ENCODE data around the gene EIF4B. TPM values are rescaled to one million over a fixed set of nuclear protein-coding genes. Genes with fewer than 3 reads are reported as not detected.
A peak's percentile ranks its signal among the peaks of the same experiment; 100 is the strongest.

The EIF4B gene
- total RNA-seq, 1 experiment from 2014 or later = 445 TPM

GRCh38 chr12:52980096-52980649 lies 26.1 kb upstream of the EIF4B start:
- TF ChIP-seq CTCF (IDR thresholded peaks at IDR 0.05; ENCODE audit: insufficient read depth in 1 of 2, low read depth in 1 of 2, low read length in 1 of 2, severe bottlenecking in 1 of 2, unreplicated experiment in 1 of 2) = no peak
- H3K27me3 Mint-ChIP-seq (ENCODE audit: insufficient read depth, unreplicated experiment) = no peaks in the 10 kb centered on the region
- peak overlapping the region; percentile 85 for H3K27ac Mint-ChIP-seq (ENCODE audit: unreplicated experiment)
- Histone ChIP-seq H3K4me3 (ENCODE audit: low read depth, low read length) (no peak overlapping the region), H3K36me3 (ENCODE audit: control insufficient read depth, insufficient read depth, low read length) (no peaks in the 10 kb centered on the region; the same call in 1 of the 2 replicates), H3K4me1 (peaks cover 40% of the 10 kb centered on the region), H3K9me3 (no peaks in the 10 kb centered on the region), H3K27me3 (replicated peaks; ENCODE audit: control insufficient read depth, insufficient read depth, low read length) (no peaks in the 10 kb centered on the region)
- H3K4me3 Mint-ChIP-seq (ENCODE audit: unreplicated experiment) = peak overlapping the region; percentile 61
- no TSS peak for BruUV-seq (replicated peaks)
- ChIA-PET POLR2A (interaction anchor here (0.5 to 2.6 kb wide), 8 partner anchors 26 to 96 kb away, joined by 4 to 21 read pairs (median 10); partner anchors contain the start of genes EIF4B and KRT8), CTCF (interaction anchor here (0.6 to 3.6 kb wide), 27 partner anchors 8 to 823 kb away, joined by 3 to 140 read pairs (median 8); partner anchors contain the start of genes EIF4B and KRT8)
- intact Hi-C loops (cut with micrococcal nuclease; ENCODE audit: unreplicated experiment) = loop anchor here (1.0 to 10.0 kb wide), 3 partner anchors 75 to 838 kb away; partner anchors contain the start of gene KRT8
- H3K9me3 Mint-ChIP-seq (ENCODE audit: unreplicated experiment) = no peaks in the 10 kb centered on the region
- peaks cover 21% of the 10 kb centered on the region for H3K36me3 Mint-ChIP-seq (ENCODE audit: insufficient read depth, unreplicated experiment)
- DNase-seq = peak in 1 of 2 experiments; percentile 47
- H3K4me1 Mint-ChIP-seq (ENCODE audit: low read depth, unreplicated experiment) = peaks cover 57% of the 10 kb centered on the region

- peak; percentile 98 for TF ChIP-seq CTCF (IDR thresholded peaks at IDR 0.05; ENCODE audit: insufficient read depth in 1 of 2, low read depth in 1 of 2, low read length in 1 of 2, severe bottlenecking in 1 of 2, unreplicated experiment in 1 of 2)
- DNase-seq = peak; percentile 95 to 96
- no peaks in the 10 kb centered on the region for H3K27me3 Mint-ChIP-seq (ENCODE audit: insufficient read depth, unreplicated experiment)
- H3K4me3 Mint-ChIP-seq (ENCODE audit: unreplicated experiment) = peak overlapping the region; percentile 61
- intact Hi-C loops (cut with micrococcal nuclease; ENCODE audit: unreplicated experiment) = loop anchor here (1.0 to 10.0 kb wide), 4 partner anchors 76 to 839 kb away; partner anchors contain the start of gene KRT8
- ChIA-PET POLR2A (interaction anchor here (0.5 to 2.6 kb wide), 9 partner anchors 26 to 107 kb away, joined by 4 to 21 read pairs (median 9); partner anchors contain the start of genes EIF4B and KRT8), CTCF (interaction anchor here (0.6 to 3.6 kb wide), 33 partner anchors 9 to 824 kb away, joined by 3 to 140 read pairs (median 6); partner anchors contain the start of genes EIF4B and KRT8)
- no peak overlapping the region for H3K4me3 ChIP-seq (ENCODE audit: low read depth, low read length)
- H3K27me3 ChIP-seq (replicated peaks; ENCODE audit: control insufficient read depth, insufficient read depth, low read length) = no peaks in the 10 kb centered on the region
- H3K4me1 ChIP-seq = peaks cover 33% of the 10 kb centered on the region
- H3K9me3 Mint-ChIP-seq (ENCODE audit: unreplicated experiment) = no peaks in the 10 kb centered on the region
- peak overlapping the region; percentile 85 for H3K27ac Mint-ChIP-seq (ENCODE audit: unreplicated experiment)
- H3K36me3 ChIP-seq (ENCODE audit: control insufficient read depth, insufficient read depth, low read length) = no peaks in the 10 kb centered on the region; the same call in 1 of the 2 replicates
- BruUV-seq (replicated peaks) = TSS peak; percentile 23
- peaks cover 21% of the 10 kb centered on the region for H3K36me3 Mint-ChIP-seq (ENCODE audit: insufficient read depth, unreplicated experiment)
- no peaks in the 10 kb centered on the region for H3K9me3 ChIP-seq
- H3K4me1 Mint-ChIP-seq (ENCODE audit: low read depth, unreplicated experiment) = peaks cover 56% of the 10 kb centered on the region
These were observed 25.4 kb upstream of the EIF4B start for GRCh38 chr12:52980650-52981423.

GRCh38 chr12:52984136-52984535 lies 22.1 kb upstream of the EIF4B start:
- Mint-ChIP-seq H3K9me3 (ENCODE audit: unreplicated experiment) (no peaks in the 10 kb centered on the region), H3K36me3 (ENCODE audit: insufficient read depth, unreplicated experiment) (peaks cover 15% of the 10 kb centered on the region), H3K27me3 (ENCODE audit: insufficient read depth, unreplicated experiment) (no peaks in the 10 kb centered on the region), H3K27ac (ENCODE audit: unreplicated experiment) (no peak overlapping the region), H3K4me3 (ENCODE audit: unreplicated experiment) (no peak overlapping the region), H3K4me1 (ENCODE audit: low read depth, unreplicated experiment) (peaks cover 23% of the 10 kb centered on the region)
- DNase-seq = no peak
- BruUV-seq (replicated peaks) = no TSS peak
- Histone ChIP-seq H3K9me3 (no peaks in the 10 kb centered on the region), H3K4me3 (ENCODE audit: low read depth, low read length) (no peak overlapping the region), H3K27me3 (replicated peaks; ENCODE audit: control insufficient read depth, insufficient read depth, low read length) (no peaks in the 10 kb centered on the region), H3K36me3 (ENCODE audit: control insufficient read depth, insufficient read depth, low read length) (no peaks in the 10 kb centered on the region; the same call in 1 of the 2 replicates), H3K4me1 (peaks cover 13% of the 10 kb centered on the region)
- ChIA-PET CTCF (interaction anchor here (0.7 to 0.9 kb wide), 2 partner anchors 99 to 314 kb away, joined by 3 to 4 read pairs; no protein-coding TSS in a partner anchor), POLR2A (interaction anchor here (0.6 kb wide), 1 partner anchor 22 kb away, joined by 3 read pairs; the partner anchor contains the start of gene EIF4B)
- intact Hi-C loops (cut with micrococcal nuclease; ENCODE audit: unreplicated experiment) = loop anchor here (5.0 to 10.0 kb wide), 2 partner anchors 589 to 842 kb away; no protein-coding TSS in a partner anchor
- peak in 1 of 2 experiments; percentile 15 for TF ChIP-seq CTCF (IDR thresholded peaks at IDR 0.05; ENCODE audit: insufficient read depth in 1 of 2, low read depth in 1 of 2, low read length in 1 of 2, severe bottlenecking in 1 of 2, unreplicated experiment in 1 of 2)
